GM19467 (cell line): ENCODE results near the gene USH1C.

ENCODE experiments used
- ATAC-seq: cut with Tn5 transposase; IDR thresholded peaks from one replicate; pipeline ENCODE4 v1.9.1; 2021; ENCODE audit warnings: mild to moderate bottlenecking, moderate library complexity; ENCODE audit not compliant: unreplicated experiment

Gene USH1C

DNA sequence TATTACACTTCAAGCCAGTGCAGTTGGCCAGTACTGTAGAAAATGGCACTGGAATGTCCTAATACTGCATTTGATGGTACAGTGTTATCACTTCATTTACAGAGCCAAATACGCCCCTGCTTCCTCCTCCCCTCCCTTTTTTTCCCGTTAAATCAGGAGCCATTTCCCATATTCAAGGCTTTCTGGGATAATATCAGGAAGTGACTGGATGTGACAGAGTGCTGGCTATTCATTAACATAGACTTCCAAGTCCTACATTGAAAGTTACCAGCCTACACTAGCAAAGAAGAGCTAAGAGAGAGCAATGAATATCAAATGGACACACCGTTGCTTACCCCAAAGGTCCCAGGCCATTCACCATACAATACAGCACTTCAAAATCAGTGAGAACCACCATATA, 35.4 kb downstream of the USH1C start:
- no peak for ATAC-seq

DNA sequence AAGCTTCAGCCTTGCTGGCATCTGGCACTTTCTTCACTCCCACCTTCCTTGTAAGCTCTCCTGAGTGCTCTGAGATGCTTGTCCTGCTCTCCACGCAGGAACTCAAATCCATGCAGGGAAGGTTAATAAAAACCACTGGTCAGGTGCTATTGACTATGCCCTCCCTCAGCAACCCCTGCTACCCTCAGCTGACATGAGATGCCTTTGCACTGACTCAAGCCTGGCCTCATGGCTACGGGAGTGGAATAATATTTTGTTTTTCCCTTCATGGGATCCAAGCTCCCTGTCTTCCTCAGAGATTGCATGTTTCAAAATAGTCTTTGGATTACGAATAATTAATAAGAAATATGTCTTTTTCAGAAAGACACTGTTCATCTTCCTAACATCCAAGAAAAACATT, 35.9 kb downstream of the USH1C start:
- no peak for ATAC-seq

DNA sequence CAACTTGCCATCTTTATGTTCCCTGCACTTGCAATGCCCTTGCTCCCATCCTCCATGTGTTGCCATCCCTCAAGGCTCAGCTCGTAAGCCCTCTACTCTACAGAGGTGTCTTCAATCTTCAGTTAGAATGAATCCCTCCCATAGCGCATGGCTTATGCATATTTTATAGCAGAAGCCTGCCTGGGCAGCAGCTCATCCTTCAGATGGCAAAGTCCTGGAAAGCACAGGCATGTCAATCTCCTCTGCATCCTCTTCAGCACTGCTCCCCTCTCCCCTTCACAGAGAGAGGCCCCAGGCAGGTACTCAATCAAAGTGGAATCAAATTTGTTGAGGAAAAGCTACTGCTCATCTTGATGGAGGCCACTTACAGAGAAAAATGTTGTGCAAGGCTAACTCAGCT, 36.4 kb downstream of the USH1C start:
- no peak for ATAC-seq

DNA sequence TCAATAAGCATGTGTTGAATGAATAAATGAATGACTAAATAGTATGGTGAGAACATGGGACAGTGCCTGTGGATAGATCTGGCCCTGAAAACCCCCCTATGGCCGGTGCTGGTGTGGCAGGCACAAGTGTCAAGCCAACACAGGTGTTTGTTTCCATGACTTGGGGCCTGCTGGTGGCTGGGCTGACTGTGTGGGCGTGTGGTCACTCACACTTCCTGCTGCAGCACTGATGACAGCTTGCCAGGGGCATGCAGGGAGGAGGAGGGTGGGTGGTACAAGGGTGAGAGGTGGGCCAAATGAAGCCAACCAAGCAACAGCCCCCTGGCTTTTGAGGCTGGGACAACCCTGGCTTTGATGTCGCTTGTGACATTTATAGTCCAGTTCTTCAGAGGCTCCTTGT, 37.3 kb downstream of the USH1C start:
- no peak for ATAC-seq

DNA sequence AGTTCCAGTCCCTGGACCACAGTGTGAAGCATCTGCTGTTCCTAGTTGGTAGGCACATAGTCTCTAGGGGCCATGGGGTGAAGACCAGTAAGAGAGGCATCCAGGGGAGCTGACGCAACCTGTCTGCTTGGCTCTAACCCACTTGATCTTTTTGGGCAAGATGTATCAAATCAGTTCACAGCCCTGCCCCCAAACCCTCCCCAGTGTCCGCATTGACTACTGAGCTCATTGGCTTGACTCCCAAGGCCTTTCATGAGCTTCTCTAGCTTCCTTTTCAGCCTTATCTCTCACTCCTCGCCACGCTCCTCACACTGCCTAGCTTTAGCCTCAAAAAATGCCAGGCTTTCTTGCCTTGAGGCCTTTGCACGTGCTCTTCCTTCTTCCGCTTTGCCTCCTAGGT, 37.9 kb downstream of the USH1C start:
- ATAC-seq, result no peak

DNA sequence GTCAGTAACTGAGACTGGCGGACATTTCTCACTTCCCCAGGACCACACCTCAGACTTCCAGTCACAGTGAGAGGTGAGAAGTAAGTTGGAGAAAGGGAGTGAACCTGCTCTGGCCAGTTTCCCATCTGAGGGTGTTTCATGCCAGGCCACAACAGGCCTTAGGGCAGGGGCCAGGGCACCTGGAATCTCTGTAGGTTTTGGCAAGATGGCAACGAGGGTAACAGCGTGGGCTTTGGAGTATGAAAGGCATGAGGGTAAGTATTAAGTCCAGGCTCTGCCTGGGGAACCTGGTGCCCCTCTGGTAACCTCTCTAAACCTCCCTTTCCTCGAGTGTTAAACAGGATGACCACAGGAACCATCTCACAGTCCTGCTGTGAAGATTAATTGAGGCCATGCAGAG, 39.1 kb downstream of the USH1C start:
- ATAC-seq, result no peak

DNA sequence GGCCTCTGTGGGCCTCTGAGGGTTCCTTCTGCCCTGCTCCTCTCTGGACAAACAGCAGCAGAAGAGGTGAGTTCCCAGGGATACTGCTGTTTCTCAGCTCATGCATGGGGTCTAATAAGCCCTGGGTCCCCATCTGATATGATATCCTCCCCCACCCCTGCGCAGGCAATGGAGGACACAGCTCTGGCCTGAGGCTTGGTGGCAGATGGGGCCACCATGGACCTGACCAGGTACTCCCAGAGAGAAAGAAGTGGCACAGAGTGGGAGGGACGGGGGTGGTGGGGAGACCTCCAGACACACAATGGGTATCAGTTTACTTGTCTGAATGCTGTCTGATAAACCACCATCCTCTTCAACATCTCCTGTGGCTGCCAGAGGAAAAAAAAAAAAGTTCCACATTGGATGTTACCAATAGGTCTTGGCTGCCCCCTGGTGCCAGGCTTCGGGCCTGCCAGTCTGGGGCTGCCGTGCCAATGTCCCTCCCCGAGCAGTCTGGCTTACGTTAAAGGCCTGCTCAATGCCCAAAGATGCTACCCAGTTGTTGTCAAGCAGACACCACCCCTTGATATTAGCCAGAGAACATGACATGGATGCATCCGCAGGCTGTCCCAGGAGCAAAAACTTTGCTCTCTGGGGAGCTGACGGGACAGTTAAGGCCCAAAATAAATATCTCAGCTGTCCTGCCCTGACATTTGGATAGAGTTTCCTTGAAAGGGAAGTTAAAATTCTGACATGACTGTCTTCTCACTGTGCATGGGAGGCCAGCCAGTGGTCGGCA, 39.7 kb downstream of the USH1C start:
- ATAC-seq, result peak; percentile 67

DNA sequence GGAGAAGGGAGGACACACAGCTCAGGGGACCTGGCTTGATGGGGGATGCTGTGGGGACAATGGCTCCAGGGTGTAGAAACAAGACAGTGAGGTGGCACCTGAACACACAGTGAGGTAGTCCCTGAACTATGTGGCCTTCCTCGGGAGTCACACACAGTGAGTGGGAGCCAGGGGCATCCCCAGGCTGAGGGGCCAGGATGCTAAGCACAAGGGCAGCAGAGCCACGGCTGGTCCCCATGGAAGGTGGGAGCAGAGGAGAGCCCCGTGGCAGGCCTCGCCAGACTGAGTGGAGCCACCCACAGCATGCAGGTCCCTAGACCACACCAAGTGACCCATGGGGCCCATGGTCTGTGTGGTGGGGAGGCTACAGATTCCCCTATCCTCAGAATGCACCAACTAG, 41.6 kb downstream of the USH1C start:
- ATAC-seq, result no peak

DNA sequence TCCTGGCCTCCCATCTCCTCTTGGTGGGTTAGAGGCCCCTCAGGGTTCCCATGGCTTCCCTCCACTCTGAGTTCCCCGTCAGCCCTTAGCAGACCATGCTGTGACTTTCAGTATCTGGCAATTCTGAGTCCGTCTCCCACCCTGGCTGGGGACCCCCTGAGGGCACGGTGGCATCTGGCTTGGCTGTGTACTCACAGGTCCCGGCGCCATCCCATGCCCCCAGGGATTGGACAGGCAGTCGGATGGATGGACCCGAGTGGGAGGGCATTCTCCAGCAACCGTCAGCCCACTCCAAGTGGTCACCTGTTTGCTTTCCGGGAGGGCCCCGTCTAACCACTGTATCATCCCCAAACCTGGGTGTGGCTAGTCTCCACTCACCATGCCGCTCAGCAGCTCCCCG, 43.5 kb downstream of the USH1C start:
- ATAC-seq, result no peak

DNA sequence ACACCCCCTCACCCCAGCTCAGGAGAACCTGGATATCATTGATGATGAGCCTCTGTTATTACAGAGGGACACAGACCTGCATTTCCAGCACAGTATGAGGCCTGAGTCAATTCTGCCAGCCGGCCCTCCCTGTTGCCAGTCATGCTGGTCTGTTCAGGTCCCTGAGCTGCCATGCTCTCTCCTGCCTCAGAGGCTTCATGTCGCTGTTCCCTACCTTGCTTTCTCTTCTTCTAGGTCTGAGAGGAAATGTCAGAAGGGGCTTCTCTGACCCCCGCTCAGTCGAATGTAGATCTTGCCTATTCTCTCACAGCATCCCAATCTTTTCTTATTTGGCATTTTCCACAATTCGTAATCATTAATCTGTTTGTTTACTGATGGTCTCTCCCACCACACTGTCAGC, 45.7 kb downstream of the USH1C start:
- no peak for ATAC-seq

DNA sequence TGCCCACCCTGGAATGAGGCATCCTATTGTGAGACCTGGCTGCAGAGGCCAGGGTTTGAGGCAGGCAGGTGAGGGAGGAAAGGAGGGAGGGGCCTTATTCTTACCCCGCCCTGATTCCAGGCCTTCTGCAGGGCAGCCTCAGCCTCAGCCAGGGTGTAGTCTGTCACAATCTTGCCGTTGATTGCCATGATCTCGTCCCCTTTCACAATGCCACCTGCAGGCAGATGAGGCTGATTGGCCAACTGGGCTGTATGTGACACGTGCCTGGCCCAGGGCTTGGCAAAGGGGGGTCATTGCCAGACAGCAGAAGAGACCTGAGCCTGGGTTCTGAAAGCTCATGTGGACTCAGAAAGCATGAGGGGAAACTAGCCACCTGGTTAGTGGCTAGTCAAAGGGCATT, 46.2 kb downstream of the USH1C start:
- ATAC-seq, result no peak

DNA sequence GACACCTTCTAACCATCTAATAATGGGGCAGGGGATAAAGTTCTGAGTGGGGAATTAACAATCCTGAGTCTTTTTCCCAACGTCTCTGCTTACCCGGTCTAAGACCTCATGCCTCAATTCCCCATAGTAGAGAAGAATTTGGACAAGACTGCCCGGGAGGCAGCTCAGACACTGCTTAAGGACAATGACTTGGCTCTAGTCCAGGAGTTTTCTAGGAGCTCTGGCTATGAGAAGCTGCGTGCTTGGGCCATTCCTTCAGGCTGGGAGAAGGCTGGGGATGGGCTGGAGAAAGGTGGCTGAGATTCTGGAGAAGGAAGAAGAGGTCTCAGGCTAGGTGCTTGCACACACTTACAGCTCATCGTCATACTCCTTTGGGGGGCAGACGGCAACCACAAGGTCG, 47.8 kb downstream of the USH1C start:
- ATAC-seq, result no peak

DNA sequence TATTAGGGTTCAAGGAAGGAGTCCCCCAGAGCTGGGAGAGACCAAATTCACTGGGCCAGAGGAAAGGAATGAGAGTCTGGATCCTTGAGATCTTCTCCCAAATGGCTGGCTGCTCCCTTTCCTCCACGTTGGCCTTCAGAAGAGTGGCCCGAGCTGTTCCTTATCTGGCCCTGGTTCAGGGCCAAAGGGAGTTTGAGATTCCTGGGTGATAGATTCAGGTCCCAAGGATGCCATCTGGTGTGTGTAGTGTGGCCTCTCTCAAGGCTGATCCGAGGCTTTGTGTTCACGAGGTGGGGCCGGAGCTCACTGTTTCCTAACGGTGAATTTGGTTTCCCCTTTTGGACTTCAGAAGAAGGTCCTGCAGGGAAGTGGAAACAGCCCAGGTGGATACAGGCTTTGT, 50.2 kb downstream of the USH1C start:
- no peak for ATAC-seq

DNA sequence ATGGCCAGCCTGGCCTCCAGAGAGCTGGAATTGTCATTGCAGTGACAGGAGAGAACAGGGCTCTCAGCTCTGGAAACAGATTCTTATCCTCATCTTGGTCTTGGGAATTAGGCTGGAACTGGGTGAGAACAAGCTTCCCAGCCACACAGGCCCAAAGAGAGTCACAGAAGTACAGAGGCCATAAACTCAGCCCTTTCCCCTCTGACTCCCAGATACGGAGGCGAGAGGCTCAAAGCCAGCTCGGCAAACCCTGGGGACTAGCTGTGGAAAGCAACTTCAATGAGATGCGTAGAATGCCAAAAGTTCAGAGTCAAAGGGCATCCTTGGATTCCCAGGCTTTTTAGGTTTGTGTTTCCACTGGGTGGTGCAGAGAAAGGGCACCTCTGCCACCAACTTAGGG, 53.3 kb downstream of the USH1C start:
- no peak for ATAC-seq

DNA sequence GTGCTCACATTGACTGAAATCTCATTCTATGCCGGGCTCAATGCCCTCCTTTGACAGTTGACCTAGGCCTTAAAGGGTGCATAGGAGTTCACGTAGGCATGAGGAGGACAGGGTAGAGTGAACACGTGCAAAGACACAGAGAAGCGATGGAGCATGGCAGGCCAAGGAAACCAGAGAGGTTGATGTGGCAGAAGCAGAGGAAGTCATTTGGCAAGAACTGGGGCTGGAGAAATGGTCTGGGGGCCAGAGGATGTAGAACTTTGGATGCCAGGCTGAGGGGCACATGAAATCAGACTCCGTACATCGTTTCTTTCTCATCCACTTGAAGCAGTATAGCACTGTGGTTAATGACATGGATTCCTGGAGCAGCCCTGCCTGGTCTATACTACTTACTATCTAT, 54.0 kb downstream of the USH1C start:
- no peak for ATAC-seq

DNA sequence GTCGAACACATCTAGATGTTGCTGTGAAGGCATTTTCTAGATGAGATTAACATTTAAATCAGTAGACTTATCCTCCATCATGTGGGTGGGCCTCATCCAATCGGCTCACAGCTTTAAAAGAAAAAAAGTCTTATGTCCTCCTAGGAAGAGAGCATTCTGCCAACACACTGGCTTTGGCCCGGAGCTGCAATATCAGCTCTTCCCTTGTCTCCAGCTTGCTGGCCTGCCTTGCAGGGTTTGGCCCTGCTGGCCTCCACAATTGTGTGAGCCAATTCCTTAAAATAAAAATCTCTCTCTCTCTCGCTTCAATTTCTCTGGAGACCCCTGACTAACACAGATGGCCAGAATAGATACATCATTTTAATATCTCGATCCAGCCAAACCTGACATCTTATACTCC, 54.5 kb downstream of the USH1C start:
- ATAC-seq, result no peak

DNA sequence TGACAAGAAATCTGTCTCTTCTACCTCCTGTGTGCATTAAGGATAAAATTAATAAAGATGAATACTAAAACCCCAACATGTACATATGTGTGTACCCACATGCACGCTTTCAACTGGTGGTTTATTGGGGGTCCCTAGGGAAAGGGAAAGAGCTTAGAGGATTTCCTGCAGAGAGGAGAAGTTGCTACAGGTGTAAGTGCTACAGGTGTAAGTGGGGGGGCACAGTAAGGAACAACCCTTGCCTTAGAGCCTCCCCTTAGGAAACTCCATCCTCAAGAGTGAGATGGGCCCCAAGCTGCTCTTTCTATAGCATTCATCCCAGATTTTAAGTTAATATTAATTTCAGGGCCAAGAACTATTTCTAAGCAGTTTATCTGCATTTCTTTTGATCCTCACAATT, 55.7 kb downstream of the USH1C start:
- ATAC-seq, result no peak

DNA sequence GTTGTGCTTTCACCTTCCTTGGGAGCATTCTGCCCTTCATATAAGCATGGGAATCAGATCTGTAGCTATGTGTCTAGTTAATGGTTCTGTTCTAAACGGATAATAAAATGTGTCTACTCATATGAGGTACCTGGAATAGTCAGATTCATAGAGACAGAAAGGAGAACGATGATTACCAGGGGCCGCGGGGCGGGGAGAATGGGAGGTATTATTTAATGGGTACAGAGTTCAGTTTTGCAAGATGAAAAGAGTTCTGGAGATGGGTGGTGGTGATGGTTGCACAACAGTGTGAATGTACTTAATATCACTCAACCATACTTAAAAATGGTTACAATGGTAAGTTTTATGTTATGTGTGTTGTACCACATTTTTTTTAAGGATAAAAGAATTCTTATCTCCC, 57.6 kb downstream of the USH1C start:
- no peak for ATAC-seq

DNA sequence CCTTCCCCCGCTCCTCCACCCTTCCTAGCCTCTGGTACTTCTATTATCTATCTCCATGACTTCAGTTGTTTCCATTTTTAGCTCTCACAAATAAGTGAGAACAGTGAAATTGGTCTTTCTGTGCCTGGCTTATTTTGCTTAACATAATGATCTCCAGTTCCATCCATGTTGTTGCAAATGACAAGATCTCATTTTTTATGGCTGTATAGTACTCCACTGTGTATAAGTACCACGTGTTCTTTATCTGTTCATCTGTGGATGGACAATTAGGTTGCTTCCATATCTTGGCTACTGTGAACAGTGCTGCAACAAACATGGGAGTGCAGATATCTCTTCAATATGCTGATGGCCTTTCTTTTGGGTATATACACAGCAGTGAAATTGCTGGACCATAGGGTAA, 60.7 kb downstream of the USH1C start:
- no peak for ATAC-seq

DNA sequence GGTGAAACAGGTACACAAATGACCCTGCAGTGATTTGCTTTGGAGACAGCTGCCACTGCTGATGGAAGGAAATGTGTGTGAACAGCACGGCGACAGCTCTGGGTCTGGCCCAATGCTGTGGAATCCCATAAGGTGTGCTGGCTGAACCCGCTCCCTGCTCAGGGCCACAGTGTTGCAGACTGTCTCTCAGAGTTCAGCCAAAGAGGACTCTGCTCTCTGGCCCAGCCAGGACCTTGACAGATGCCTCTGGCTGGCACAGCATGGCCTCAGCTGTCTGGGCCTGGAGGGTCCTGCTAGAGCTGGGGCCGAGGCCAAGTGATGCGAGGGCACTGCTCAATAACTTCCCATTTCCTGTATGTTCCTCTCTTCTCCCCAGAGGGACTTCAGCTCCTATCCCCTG, 62.3 kb downstream of the USH1C start:
- ATAC-seq, result no peak

DNA sequence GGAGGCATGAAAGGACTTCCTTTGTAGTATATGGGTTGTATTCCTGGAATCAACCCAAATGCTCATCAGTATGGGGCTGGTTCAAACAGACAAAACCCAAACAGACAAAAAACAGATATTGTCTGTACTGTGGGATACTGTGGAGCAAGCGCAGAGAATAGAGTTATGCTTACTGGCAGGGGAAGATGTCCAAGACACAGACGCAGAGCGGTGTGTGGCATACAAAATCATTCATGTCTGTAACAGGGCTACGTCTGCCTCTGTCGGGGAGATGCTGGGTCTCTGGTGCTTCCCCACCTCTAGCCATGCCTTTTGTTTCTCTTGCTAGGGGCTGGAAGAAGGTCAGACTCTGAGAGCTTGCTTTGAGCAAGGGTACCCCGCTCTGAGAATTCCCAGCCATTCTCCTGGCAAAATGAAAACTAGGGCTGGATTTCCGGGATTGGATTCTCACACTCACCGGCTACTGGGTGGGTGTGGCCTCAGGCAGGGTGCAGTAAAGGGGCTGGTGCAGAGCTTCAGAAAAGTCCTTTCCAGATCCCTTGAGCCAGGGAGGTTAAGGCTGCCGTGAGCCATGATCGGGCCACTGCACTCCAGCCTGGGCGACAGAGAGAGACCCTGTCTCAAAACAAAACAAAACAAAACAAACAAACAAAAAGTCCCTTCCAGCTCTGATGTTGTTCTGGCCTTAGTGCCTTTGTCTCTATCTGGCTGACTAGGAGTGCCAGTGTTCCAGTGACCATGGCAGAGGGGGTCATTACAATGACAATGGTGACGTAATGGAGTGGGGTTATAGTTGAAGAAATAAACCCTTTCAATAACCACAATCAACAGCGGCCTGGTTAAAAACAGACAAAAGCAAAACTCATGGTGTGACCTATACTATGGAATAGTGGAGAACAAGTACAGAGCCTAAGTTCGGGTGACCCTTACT, 64.7 kb downstream of the USH1C start:
- no peak for ATAC-seq

DNA sequence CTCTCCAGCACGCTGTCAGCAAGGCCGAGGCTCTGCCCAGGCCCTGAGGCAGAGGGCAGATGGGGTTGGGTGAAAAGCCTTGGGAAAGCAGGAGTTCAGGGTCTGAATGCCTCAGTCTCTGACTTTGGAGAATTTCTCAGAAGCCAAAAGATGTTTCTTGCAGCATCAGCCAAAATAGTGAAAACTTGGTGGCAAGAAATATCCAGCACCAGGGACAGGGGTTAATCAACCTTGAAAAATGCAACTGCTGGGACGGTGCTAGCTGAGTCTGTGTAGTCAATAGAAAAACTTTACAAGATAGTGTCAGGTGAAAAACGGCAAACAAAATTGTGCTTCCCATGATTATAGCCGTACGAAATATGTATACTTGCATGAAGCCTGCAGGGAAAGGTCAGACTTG, 66.1 kb downstream of the USH1C start:
- ATAC-seq, result no peak
